ENCODE data around the gene SIK3.

The SIK3 gene

GRCh38 chr11:116855413-116855812 is 242.8 kb downstream of the SIK3 start:
- no peak for DNase-seq (ENCODE audit: low read depth, low spot score)
- CTCF ChIA-PET, result interaction anchor here (0.7 to 3.7 kb wide), 6 partner anchors 8 to 250 kb away, joined by 3 to 15 read pairs (median 8); partner anchors contain the start of gene APOA1
- no peak overlapping the region for H3K4me3 ChIP-seq (ENCODE audit: low read depth, low read length)
- POLR2A ChIA-PET, result no interaction called here
- no peak for TF ChIP-seq CTCF (IDR thresholded peaks at IDR 0.05; ENCODE audit: insufficient read depth, low read length, missing control alignments)

- ChIA-PET POLR2A (interaction anchor here (0.7 to 1.5 kb wide), 9 partner anchors 10 to 244 kb away, joined by 3 to 7 read pairs (median 4); partner anchors contain the start of gene SIK3), CTCF (interaction anchor here (0.9 to 7.5 kb wide), 9 partner anchors 9 to 253 kb away, joined by 3 to 67 read pairs (median 6); partner anchors contain the start of genes APOA1 and APOA5)
- H3K4me3 ChIP-seq (ENCODE audit: low read depth, low read length), result no peak overlapping the region
- DNase-seq (ENCODE audit: low read depth, low spot score), result peak; percentile 80
- TF ChIP-seq CTCF (IDR thresholded peaks at IDR 0.05; ENCODE audit: insufficient read depth, low read length, missing control alignments), result no peak
Measured at GRCh38 chr11:116853461-116854073, 244.7 kb downstream of the SIK3 start.

GRCh38 chr11:116852261-116853031 is 245.8 kb downstream of the SIK3 start:
- CTCF ChIA-PET, result interaction anchor here (1.1 to 7.5 kb wide), 9 partner anchors 14 to 375 kb away, joined by 4 to 67 read pairs (median 6); partner anchors contain the start of genes APOA1, APOA5 and SIK3
- DNase-seq (ENCODE audit: low read depth, low spot score), result no peak
- no peak for TF ChIP-seq CTCF (IDR thresholded peaks at IDR 0.05; ENCODE audit: insufficient read depth, low read length, missing control alignments)
- POLR2A ChIA-PET, result interaction anchor here (0.9 to 1.0 kb wide), 2 partner anchors 22 to 108 kb away, joined by 3 to 4 read pairs; no protein-coding TSS in a partner anchor
- H3K4me3 ChIP-seq (ENCODE audit: low read depth, low read length), result no peak overlapping the region

- POLR2A ChIA-PET, result no interaction called here
- TF ChIP-seq CTCF (IDR thresholded peaks at IDR 0.05; ENCODE audit: insufficient read depth, low read length, missing control alignments), result no peak
- CTCF ChIA-PET, result interaction anchor here (1.0 to 7.5 kb wide), 9 partner anchors 12 to 376 kb away, joined by 3 to 67 read pairs (median 5); partner anchors contain the start of genes APOA1, APOA5 and SIK3
- no peak overlapping the region for H3K4me3 ChIP-seq (ENCODE audit: low read depth, low read length)
- no peak for DNase-seq (ENCODE audit: low read depth, low spot score)
Measured at GRCh38 chr11:116851626-116852025, 246.6 kb downstream of the SIK3 start.

GRCh38 chr11:116849486-116849885 is 248.7 kb downstream of the SIK3 start:
- no peak overlapping the region for H3K4me3 ChIP-seq (ENCODE audit: low read depth, low read length)
- TF ChIP-seq CTCF (IDR thresholded peaks at IDR 0.05; ENCODE audit: insufficient read depth, low read length, missing control alignments), result no peak
- no peak for DNase-seq (ENCODE audit: low read depth, low spot score)
- CTCF ChIA-PET, result interaction anchor here (1.1 to 7.5 kb wide), 3 partner anchors 10 to 58 kb away, joined by 5 to 67 read pairs (median 8); partner anchors contain the start of genes APOA1 and APOA5
- POLR2A ChIA-PET, result no interaction called here

- TF ChIP-seq CTCF (IDR thresholded peaks at IDR 0.05; ENCODE audit: insufficient read depth, low read length, missing control alignments), result no peak
- ChIA-PET CTCF (interaction anchor here (1.1 to 7.5 kb wide), 4 partner anchors 9 to 58 kb away, joined by 5 to 67 read pairs (median 9); partner anchors contain the start of genes APOA1 and APOA5), POLR2A (no interaction called here)
- no peak for DNase-seq (ENCODE audit: low read depth, low spot score)
- no peak overlapping the region for H3K4me3 ChIP-seq (ENCODE audit: low read depth, low read length)
Measured at GRCh38 chr11:116849060-116849459, 249.2 kb downstream of the SIK3 start.

Data from AG04449 (cell line).